Stimulated activated naive CD8-positive, alpha-beta T cell treated with anti-CD3 and anti-CD28 coated beads, Interleukin-15, Interleukin-2, amounts not matched to agents 100 ng/mL and 50 ng/mL, for 24 hours (primary cell): ENCODE data around the gene FZD4.
"Not testable (repeated sequence)": the region's sequence is repeated elsewhere in the genome, so short reads cannot be mapped to it uniquely, and the experiment has no call there.

ENCODE experiments used
- H3K27ac Mint-ChIP-seq: one replicate; pipeline ENCODE4 v1.8.0; 2021; ENCODE audit warnings: mild to moderate bottlenecking, mixed read lengths
- H3K27me3 Mint-ChIP-seq: one replicate; pipeline ENCODE4 v1.8.0; 2021; ENCODE audit warnings: mixed read lengths
- H3K36me3 Mint-ChIP-seq: one replicate; pipeline ENCODE4 v1.8.0; 2021; ENCODE audit warnings: low read depth, mixed read lengths
- H3K4me1 Mint-ChIP-seq: one replicate; pipeline ENCODE4 v1.8.0; 2021; ENCODE audit warnings: low read depth, mixed read lengths
- H3K4me3 Mint-ChIP-seq: one replicate; pipeline ENCODE4 v1.8.0; 2021; ENCODE audit warnings: mild to moderate bottlenecking, mixed read lengths
- H3K9me3 Mint-ChIP-seq: one replicate; pipeline ENCODE4 v1.8.0; 2021; ENCODE audit warnings: mixed read lengths

Gene FZD4

DNA sequence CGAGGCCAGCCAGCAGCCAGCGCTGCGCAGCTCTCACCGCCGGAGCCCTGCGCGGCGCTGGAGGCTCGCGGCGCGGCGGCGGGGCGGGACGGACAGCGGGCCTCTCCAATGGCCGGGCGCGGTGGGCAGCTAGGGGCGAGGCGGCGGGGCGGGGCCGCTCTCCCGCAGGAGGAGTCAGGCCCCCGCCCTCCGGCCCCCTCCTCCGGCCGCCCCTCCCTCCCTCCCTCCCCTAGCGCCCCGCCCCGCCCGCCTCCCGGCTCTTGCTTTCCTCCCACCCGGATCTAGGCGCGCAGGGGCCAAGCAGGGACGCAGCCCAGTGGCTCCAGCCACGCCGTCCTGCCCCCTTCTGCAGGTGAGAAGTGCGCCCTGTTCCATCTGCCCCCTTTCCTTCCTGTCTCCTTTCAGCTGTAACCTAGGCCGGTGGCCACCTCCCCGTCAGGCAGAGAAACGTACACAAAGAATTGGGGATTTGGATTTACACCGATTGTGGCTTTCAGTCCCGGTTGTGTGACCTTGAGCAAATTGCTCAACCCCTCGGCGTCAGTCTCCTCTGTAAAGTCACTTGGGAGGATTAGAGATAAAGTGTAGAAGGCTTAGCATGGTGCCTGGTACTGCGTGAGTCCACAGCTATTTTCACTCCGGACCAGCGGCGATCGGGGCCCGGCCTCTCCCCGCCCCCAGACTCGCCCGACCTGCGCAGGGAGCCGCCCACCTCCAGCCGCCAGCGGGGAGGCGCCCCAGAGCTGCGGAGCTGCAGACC lies at the start of gene FZD4:
TSS of gene FZD4 (minus strand) at position 35 of the 760 bp plus-strand sequence. CDS start 310 bp downstream, outside the sequence.
- peaks cover 57% of the 10 kb centered on the region for H3K27me3 Mint-ChIP-seq
- H3K36me3 Mint-ChIP-seq: no peaks in the 10 kb centered on the region
- H3K4me3 Mint-ChIP-seq: peak within 1 kb of the TSS; percentile 88
- H3K27ac Mint-ChIP-seq: no peak within 1 kb of the TSS
- no peaks in the 10 kb centered on the region for H3K9me3 Mint-ChIP-seq
- H3K4me1 Mint-ChIP-seq: peaks cover 11% of the 10 kb centered on the region

DNA sequence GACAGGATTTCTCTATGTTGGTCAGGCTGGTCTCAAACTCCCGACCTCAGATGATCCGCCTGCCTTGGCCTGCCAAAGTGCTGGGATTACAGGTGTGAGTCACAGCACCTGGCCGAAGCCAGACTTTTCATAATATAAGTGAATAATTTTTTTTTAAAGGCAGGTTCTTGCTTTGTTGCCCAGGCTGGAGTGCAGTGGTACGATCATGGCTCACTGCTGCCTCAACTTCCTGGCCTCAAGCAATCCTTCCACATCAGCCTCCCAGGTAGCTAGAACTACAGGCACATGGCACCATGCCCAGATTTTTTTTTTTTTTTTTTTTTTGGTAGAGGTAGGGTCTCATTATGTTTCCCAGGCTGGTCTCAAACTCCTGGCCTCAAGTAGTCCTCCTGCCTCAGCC lies 49.1 kb upstream of the FZD4 start:
- not testable (repeated sequence) for H3K4me1 Mint-ChIP-seq, H3K4me3 Mint-ChIP-seq, H3K27ac Mint-ChIP-seq

GRCh38 chr11:87002918-87003317 lies 47.7 kb upstream of the FZD4 start:
- Mint-ChIP-seq H3K27me3 (peaks cover 3% of the 10 kb centered on the region), H3K4me3 (no peak overlapping the region), H3K9me3 (no peaks in the 10 kb centered on the region), H3K4me1 (no peaks in the 10 kb centered on the region), H3K36me3 (no peaks in the 10 kb centered on the region), H3K27ac (no peak overlapping the region)

More for the DNA sequence above, 49.1 kb upstream of the FZD4 start:
- not testable (repeated sequence) for H3K36me3 Mint-ChIP-seq, H3K9me3 Mint-ChIP-seq, H3K27me3 Mint-ChIP-seq

GRCh38 chr11:86999859-87000753 lies 44.9 kb upstream of the FZD4 start:
- Mint-ChIP-seq H3K4me1 (no peaks in the 10 kb centered on the region), H3K27ac (no peak overlapping the region), H3K27me3 (no peaks in the 10 kb centered on the region), H3K4me3 (no peak overlapping the region), H3K9me3 (no peaks in the 10 kb centered on the region), H3K36me3 (no peaks in the 10 kb centered on the region)

DNA sequence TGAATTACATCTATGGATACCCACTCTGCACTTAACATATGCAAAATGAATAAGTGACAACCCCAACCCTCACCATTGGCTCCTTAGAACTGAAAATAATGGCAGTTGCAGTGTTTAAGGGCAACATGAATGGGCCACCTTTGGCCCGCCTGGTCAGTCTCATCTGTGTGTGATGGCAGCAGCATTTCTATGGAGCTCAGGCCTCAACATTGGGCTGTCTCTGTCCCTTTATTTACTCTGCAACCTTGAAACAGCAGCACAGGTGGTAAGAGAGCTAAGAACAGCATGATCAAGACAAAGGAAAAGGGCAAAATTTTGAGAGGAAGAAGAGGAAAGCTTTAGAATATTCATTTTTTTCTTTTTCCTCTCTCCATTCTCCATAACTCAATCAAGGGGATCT lies 44.2 kb upstream of the FZD4 start:
- no peaks in the 10 kb centered on the region for H3K4me1 Mint-ChIP-seq
- no peaks in the 10 kb centered on the region for H3K27me3 Mint-ChIP-seq
- no peaks in the 10 kb centered on the region for H3K36me3 Mint-ChIP-seq
- no peak overlapping the region for H3K4me3 Mint-ChIP-seq
- no peak overlapping the region for H3K27ac Mint-ChIP-seq
- no peaks in the 10 kb centered on the region for H3K9me3 Mint-ChIP-seq

DNA sequence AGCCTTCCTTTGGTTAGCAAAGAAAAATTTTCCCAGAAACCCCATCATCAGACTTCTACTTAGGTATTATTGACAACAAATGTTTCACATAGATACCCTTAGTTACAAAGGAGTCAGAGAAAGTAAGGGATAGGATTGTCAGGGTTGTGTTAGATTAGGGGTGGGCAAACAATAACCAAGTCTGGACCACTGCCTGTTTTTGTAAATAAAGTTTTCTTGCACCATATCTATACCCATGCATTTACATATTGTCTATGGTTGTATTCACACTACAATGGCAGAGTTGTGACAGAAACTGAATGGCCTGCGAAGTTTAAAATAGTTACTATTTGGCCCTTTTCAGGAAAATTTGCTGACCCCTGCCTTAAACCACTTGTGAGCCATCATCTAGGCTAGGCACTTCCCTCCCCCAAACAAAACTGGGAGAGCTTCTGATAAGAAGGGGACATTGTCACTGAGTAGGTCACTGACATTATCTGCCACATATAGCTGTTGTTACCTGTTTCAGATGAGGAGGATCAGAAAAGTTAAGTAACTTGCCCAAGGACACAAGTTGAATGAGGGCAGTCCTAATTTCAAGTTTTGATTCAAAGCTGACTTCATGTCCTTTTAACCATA lies 41.9 kb upstream of the FZD4 start:
- Mint-ChIP-seq H3K36me3 (no peaks in the 10 kb centered on the region), H3K4me1 (no peaks in the 10 kb centered on the region), H3K27me3 (no peaks in the 10 kb centered on the region), H3K4me3 (no peak overlapping the region), H3K9me3 (no peaks in the 10 kb centered on the region), H3K27ac (no peak overlapping the region)

GRCh38 chr11:86993031-86993430 lies 37.8 kb upstream of the FZD4 start:
- no peak overlapping the region for H3K27ac Mint-ChIP-seq
- H3K27me3 Mint-ChIP-seq: peaks cover 4% of the 10 kb centered on the region

DNA sequence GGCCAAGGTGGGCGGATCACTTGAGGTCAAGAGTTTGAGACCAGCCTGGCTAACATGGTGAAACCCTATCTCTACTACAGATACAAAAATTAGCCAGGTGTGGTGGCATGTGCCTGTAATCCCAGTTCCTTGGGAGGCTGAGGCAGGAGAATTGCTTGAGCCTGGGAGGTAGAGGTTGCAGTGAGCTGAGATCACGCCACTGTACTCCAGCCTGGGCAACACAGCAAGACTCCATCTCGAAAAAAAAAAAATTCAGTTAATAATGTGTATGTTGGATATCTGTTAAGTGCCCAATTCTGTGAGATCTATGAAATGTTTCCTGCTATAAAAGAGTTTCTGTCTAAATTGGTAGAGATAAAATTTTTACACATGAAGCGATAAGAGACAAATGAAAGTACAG lies 37.1 kb upstream of the FZD4 start:
- H3K4me3 Mint-ChIP-seq, H3K27ac Mint-ChIP-seq, H3K4me1 Mint-ChIP-seq, H3K36me3 Mint-ChIP-seq, H3K9me3 Mint-ChIP-seq, H3K27me3 Mint-ChIP-seq: not testable (repeated sequence)

More at GRCh38 chr11:86993031-86993430, 37.8 kb upstream of the FZD4 start:
- H3K9me3 Mint-ChIP-seq: no peaks in the 10 kb centered on the region
- H3K4me3 Mint-ChIP-seq: no peak overlapping the region
- no peaks in the 10 kb centered on the region for H3K36me3 Mint-ChIP-seq
- no peaks in the 10 kb centered on the region for H3K4me1 Mint-ChIP-seq

- peaks cover 8% of the 10 kb centered on the region for H3K27me3 Mint-ChIP-seq
- H3K4me3 Mint-ChIP-seq: no peak overlapping the region
- no peaks in the 10 kb centered on the region for H3K4me1 Mint-ChIP-seq
- no peaks in the 10 kb centered on the region for H3K9me3 Mint-ChIP-seq
- no peak overlapping the region for H3K27ac Mint-ChIP-seq
- H3K36me3 Mint-ChIP-seq: no peaks in the 10 kb centered on the region
Measured at GRCh38 chr11:86991341-86991740, 36.1 kb upstream of the FZD4 start.

DNA sequence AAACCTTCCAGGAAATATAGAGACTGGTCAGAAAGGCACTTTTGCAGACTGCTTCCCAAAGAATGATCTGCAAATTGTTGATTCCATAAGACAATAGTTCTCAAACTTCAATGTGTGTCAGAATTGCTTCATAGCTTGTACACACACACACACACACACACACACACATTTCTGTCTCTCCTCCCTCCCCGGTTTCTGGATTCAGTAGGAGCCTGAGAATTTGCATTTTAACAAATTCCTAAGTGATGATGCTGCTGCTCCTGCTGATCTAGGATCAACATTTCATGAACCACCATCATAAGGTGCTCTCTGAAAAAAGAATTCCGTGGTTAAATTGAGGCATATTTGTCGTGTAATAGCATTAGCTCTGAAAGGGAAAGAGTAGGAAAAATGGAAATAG lies 35.3 kb upstream of the FZD4 start:
- no peak overlapping the region for H3K27ac Mint-ChIP-seq

GRCh38 chr11:86990031-86990430 lies 34.8 kb upstream of the FZD4 start:
- no peaks in the 10 kb centered on the region for H3K4me1 Mint-ChIP-seq
- no peak overlapping the region for H3K27ac Mint-ChIP-seq
- H3K4me3 Mint-ChIP-seq: no peak overlapping the region
- no peaks in the 10 kb centered on the region for H3K9me3 Mint-ChIP-seq
- no peaks in the 10 kb centered on the region for H3K36me3 Mint-ChIP-seq
- peaks cover 8% of the 10 kb centered on the region for H3K27me3 Mint-ChIP-seq

More for the DNA sequence above, 35.3 kb upstream of the FZD4 start:
- H3K4me3 Mint-ChIP-seq: no peak overlapping the region
- no peaks in the 10 kb centered on the region for H3K36me3 Mint-ChIP-seq
- peaks cover 8% of the 10 kb centered on the region for H3K27me3 Mint-ChIP-seq
- no peaks in the 10 kb centered on the region for H3K9me3 Mint-ChIP-seq
- no peaks in the 10 kb centered on the region for H3K4me1 Mint-ChIP-seq

DNA sequence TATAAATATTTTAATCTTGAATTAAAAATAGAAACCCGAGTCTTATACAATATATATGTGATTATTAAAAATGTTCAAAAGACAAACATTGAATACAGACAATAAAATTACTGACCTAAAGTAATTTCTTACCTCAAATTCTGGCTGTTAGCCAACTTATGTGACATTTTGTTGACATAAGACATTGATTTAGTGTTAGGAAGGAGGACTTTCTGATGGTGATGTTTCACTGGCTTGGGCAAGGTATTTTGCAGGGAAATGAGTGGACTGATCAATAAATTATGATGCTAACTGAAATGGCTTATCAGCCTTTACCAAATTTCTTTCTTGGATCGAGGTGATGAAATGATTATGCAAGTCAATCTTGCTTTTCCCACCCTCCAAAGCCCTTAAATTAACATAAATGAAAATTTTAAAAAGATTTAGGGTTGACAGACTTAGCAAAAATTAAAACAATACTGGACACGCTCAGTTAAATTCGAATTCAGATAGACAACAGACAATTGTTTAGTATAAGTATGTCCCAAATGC lies 33.2 kb upstream of the FZD4 start:
- Mint-ChIP-seq H3K4me1 (no peaks in the 10 kb centered on the region), H3K27ac (no peak overlapping the region), H3K36me3 (no peaks in the 10 kb centered on the region), H3K4me3 (no peak overlapping the region), H3K9me3 (no peaks in the 10 kb centered on the region), H3K27me3 (peaks cover 8% of the 10 kb centered on the region)

- Mint-ChIP-seq H3K27ac (no peak overlapping the region), H3K9me3 (no peaks in the 10 kb centered on the region), H3K27me3 (peaks cover 8% of the 10 kb centered on the region), H3K4me1 (no peaks in the 10 kb centered on the region), H3K36me3 (no peaks in the 10 kb centered on the region), H3K4me3 (no peak overlapping the region)
Measured at GRCh38 chr11:86987679-86988078, 32.5 kb upstream of the FZD4 start.

GRCh38 chr11:86984701-86985100 lies 29.5 kb upstream of the FZD4 start:
- Mint-ChIP-seq H3K27ac (no peak overlapping the region), H3K36me3 (no peaks in the 10 kb centered on the region), H3K4me1 (no peaks in the 10 kb centered on the region), H3K27me3 (peaks cover 7% of the 10 kb centered on the region), H3K4me3 (no peak overlapping the region), H3K9me3 (no peaks in the 10 kb centered on the region)

- Mint-ChIP-seq H3K27ac (no peak overlapping the region), H3K36me3 (no peaks in the 10 kb centered on the region), H3K9me3 (no peaks in the 10 kb centered on the region), H3K27me3 (peaks cover 4% of the 10 kb centered on the region), H3K4me1 (no peaks in the 10 kb centered on the region), H3K4me3 (no peak overlapping the region)
Measured at GRCh38 chr11:86983021-86983488, 27.9 kb upstream of the FZD4 start.
